Liver (tissue), 3 donors: ENCODE results near the gene MON2.

Experiments
- EGR1 ChIP-seq, 2 donors: IDR thresholded peaks; 2 replicates each; pipeline ENCODE4 v1.6.1; 2016 to 2018; ENCODE audit warnings: antibody characterized with exemption in 2 of 2, low read depth in 2 of 2
- FOXA1 ChIP-seq: IDR thresholded peaks from 2 replicates; pipeline ENCODE4 v1.6.1; 2016; ENCODE audit warnings: antibody characterized with exemption
- HNF4G ChIP-seq: IDR thresholded peaks from 2 replicates; pipeline ENCODE4 v1.6.1; 2016; ENCODE audit warnings: antibody characterized with exemption
- YY1 ChIP-seq: IDR thresholded peaks from 2 replicates; pipeline ENCODE4 v1.6.1; 2016; ENCODE audit warnings: antibody characterized with exemption, mild to moderate bottlenecking
- TF ChIP-seq, protein P1 (sequence below): fragments of 150-350 bp; IDR thresholded peaks from 2 replicates; pipeline ENCODE4 v1.5.1; 2017; ENCODE audit warnings: improper control_type of control experiment, low read depth, low read length; ENCODE audit not compliant: missing input control
- TF ChIP-seq, protein P2 (sequence below): IDR thresholded peaks from 2 replicates; pipeline ENCODE4 v1.6.1; 2016; ENCODE audit warnings: antibody characterized with exemption
- donor health status: healthy.
- donor health status: healthy.

GRCh38 chr12:62599854-62600437, 133.3 kb downstream of the MON2 start:
- TF ChIP-seq, protein P1, sequence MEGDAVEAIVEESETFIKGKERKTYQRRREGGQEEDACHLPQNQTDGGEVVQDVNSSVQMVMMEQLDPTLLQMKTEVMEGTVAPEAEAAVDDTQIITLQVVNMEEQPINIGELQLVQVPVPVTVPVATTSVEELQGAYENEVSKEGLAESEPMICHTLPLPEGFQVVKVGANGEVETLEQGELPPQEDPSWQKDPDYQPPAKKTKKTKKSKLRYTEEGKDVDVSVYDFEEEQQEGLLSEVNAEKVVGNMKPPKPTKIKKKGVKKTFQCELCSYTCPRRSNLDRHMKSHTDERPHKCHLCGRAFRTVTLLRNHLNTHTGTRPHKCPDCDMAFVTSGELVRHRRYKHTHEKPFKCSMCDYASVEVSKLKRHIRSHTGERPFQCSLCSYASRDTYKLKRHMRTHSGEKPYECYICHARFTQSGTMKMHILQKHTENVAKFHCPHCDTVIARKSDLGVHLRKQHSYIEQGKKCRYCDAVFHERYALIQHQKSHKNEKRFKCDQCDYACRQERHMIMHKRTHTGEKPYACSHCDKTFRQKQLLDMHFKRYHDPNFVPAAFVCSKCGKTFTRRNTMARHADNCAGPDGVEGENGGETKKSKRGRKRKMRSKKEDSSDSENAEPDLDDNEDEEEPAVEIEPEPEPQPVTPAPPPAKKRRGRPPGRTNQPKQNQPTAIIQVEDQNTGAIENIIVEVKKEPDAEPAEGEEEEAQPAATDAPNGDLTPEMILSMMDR: no peak
- TF ChIP-seq YY1: no peak
- TF ChIP-seq, protein P2, sequence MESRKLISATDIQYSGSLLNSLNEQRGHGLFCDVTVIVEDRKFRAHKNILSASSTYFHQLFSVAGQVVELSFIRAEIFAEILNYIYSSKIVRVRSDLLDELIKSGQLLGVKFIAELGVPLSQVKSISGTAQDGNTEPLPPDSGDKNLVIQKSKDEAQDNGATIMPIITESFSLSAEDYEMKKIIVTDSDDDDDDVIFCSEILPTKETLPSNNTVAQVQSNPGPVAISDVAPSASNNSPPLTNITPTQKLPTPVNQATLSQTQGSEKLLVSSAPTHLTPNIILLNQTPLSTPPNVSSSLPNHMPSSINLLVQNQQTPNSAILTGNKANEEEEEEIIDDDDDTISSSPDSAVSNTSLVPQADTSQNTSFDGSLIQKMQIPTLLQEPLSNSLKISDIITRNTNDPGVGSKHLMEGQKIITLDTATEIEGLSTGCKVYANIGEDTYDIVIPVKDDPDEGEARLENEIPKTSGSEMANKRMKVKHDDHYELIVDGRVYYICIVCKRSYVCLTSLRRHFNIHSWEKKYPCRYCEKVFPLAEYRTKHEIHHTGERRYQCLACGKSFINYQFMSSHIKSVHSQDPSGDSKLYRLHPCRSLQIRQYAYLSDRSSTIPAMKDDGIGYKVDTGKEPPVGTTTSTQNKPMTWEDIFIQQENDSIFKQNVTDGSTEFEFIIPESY: no peak
- TF ChIP-seq HNF4G: no peak
- TF ChIP-seq FOXA1: no peak
- TF ChIP-seq EGR1 (IDR thresholded peaks at IDR 0.05; ENCODE audit: low read depth in 2 of 2): no peak
